Measurements from ENCODE around the gene SLC7A1. TPM values are rescaled to one million over a fixed set of nuclear protein-coding genes. Genes with fewer than 3 reads are reported as not detected.

The SLC7A1 gene
- total RNA-seq, 1 donor from 2014 or later: 85.0 TPM

DNA sequence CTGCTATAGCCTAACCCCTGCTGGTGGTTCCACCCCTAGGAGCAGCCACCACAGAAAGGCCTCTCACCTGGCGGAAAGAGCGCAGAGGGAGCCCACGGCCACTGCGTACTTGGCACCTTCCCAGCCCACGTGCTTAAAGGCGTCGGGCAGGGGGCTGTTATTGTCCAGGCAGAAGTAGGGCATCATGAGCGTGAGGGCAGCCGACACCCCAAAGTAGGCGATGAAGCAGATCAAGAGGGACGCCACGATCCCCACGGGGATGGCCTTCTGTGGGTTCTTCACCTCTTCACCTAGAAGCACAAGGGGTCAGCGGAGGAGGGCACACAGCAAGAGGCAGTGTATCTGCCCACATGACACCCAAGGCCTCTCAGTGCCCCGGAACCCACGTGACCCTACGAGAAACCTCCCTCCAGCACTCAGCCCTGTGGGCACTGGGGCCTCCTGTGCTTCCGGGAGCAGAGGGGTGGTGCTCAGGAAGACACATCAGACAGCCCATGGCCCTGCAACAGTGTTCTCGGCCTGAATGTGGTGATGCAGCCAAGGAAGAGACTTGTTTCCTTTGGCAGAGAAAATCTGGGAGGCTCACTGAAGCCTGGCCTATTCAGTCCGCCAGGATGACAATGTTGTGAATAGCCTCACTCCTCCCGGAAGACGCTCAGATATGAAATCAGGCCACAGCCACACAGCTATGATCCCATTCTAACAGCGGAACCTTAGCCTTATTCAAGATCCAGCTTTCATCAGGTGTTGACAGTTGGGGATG lies 72.1 kb downstream of the SLC7A1 start:
- ATAC-seq (ENCODE audit: low read depth) (no peak), DNase-seq (no peak)
- Mint-ChIP-seq H3K27me3 (no peaks in the 10 kb centered on the region), H3K9me3 (no peaks in the 10 kb centered on the region), H3K36me3 (ENCODE audit: low read depth) (peaks cover 87% of the 10 kb centered on the region), H3K27ac (no peak overlapping the region), H3K4me3 (no peak overlapping the region), H3K4me1 (no peaks in the 10 kb centered on the region)
- TF ChIP-seq, protein P1, sequence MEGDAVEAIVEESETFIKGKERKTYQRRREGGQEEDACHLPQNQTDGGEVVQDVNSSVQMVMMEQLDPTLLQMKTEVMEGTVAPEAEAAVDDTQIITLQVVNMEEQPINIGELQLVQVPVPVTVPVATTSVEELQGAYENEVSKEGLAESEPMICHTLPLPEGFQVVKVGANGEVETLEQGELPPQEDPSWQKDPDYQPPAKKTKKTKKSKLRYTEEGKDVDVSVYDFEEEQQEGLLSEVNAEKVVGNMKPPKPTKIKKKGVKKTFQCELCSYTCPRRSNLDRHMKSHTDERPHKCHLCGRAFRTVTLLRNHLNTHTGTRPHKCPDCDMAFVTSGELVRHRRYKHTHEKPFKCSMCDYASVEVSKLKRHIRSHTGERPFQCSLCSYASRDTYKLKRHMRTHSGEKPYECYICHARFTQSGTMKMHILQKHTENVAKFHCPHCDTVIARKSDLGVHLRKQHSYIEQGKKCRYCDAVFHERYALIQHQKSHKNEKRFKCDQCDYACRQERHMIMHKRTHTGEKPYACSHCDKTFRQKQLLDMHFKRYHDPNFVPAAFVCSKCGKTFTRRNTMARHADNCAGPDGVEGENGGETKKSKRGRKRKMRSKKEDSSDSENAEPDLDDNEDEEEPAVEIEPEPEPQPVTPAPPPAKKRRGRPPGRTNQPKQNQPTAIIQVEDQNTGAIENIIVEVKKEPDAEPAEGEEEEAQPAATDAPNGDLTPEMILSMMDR (IDR thresholded peaks at IDR 0.05): no peak
- POLR2A ChIA-PET: no interaction called here
- intact Hi-C loops (cut with micrococcal nuclease): no loop called here
- CTCF ChIA-PET: no interaction called here

DNA sequence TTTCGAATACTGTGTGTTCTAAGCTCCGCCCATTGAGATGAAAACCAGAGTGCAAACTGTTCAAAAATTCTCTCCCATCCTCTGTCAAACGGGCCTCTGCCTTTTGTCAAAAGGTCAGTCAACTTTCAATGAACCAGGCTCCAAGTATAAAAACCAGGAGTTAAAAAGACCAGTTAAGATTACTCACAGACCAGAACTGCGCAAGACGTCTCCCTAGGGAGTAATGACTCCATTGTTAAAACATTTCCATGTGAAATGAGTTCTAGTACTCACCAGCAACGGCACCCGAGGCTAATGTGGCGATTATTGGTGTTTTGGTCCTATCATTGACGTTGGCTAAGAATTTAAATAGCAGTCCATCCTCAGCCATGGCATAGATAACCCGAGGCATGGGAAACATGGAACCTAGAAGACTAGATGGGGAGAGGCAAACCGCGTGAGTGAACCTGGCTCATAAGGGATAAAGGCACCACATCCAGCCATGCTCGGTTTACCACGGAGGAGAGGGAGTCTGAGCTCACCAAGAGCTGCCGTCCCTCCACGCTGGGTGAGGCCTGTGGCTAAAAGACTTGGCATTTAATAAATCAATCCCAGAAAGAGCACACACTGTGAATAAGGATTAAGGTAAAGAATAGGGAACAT lies 73.3 kb downstream of the SLC7A1 start:
- Mint-ChIP-seq H3K27me3 (no peaks in the 10 kb centered on the region), H3K4me3 (no peak overlapping the region), H3K27ac (no peak overlapping the region), H3K9me3 (no peaks in the 10 kb centered on the region), H3K4me1 (no peaks in the 10 kb centered on the region), H3K36me3 (ENCODE audit: low read depth) (peaks cover 87% of the 10 kb centered on the region)
- TF ChIP-seq, protein P1 (IDR thresholded peaks at IDR 0.05): no peak
- ChIA-PET CTCF (interaction anchor here (0.6 kb wide), 1 partner anchor 9 kb away, joined by 3 read pairs; no protein-coding TSS in a partner anchor), POLR2A (no interaction called here)
- intact Hi-C loops (cut with micrococcal nuclease): no loop called here
- DNase-seq: no peak
- no peak for ATAC-seq (ENCODE audit: low read depth)

DNA sequence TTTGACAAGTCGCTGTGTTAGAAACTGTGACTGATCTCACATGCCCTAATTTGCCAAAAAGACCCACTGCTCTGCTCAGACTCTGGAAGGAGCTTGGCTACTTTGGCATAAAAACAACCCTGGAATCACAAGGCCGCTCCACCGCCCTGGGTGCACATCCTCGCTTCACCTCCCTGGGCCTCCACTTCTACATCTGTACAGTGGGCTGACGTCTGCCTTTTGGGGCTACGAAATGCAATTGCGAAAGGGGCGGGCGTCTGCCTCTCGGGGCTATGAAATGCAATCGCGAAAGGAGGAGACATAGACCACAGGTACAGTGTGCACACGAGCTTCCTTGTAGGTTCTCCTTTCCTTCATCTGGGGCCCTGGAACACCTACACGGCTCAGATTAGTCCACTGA lies 74.2 kb downstream of the SLC7A1 start:
- no peak for ATAC-seq (ENCODE audit: low read depth)
- no peak overlapping the region for H3K27ac Mint-ChIP-seq
- H3K4me1 Mint-ChIP-seq: no peaks in the 10 kb centered on the region
- TF ChIP-seq, protein P1 (IDR thresholded peaks at IDR 0.05): no peak
- POLR2A ChIA-PET: no interaction called here
- intact Hi-C loops (cut with micrococcal nuclease): no loop called here
- H3K36me3 Mint-ChIP-seq (ENCODE audit: low read depth): peaks cover 87% of the 10 kb centered on the region
- no peaks in the 10 kb centered on the region for H3K9me3 Mint-ChIP-seq
- no peaks in the 10 kb centered on the region for H3K27me3 Mint-ChIP-seq
- no peak overlapping the region for H3K4me3 Mint-ChIP-seq
- CTCF ChIA-PET: interaction anchor here (0.6 kb wide), 1 partner anchor 10 kb away, joined by 3 read pairs; no protein-coding TSS in a partner anchor
- no peak for DNase-seq

DNA sequence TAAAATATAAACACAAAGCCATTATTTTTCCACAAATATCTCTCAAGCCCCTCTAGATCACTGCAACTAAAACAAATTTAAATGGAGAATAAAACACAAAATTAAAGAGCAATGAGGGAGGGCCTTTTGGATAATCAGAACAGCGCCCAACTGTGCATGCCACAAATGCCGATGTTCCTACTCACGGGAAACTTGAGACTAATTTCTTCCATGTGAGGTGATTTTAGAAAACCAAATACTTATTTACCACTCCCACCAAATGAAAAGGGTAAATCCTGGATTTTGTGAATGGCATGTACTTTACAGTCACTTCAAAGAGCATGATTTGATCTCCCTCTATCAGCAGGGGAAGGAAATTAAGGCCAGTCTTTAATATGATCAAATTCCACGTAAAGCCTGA lies 74.8 kb downstream of the SLC7A1 start:
- CTCF ChIA-PET: interaction anchor here (4.2 kb wide), 1 partner anchor 12 kb away, joined by 18 read pairs; no protein-coding TSS in a partner anchor
- POLR2A ChIA-PET: no interaction called here
- H3K4me1 Mint-ChIP-seq: no peaks in the 10 kb centered on the region
- TF ChIP-seq, protein P1 (IDR thresholded peaks at IDR 0.05): no peak
- H3K9me3 Mint-ChIP-seq: no peaks in the 10 kb centered on the region
- no peaks in the 10 kb centered on the region for H3K27me3 Mint-ChIP-seq
- H3K36me3 Mint-ChIP-seq (ENCODE audit: low read depth): peaks cover 91% of the 10 kb centered on the region
- no peak overlapping the region for H3K27ac Mint-ChIP-seq
- ATAC-seq (ENCODE audit: low read depth) (no peak), DNase-seq (no peak)
- H3K4me3 Mint-ChIP-seq: no peak overlapping the region
- intact Hi-C loops (cut with micrococcal nuclease): no loop called here

DNA sequence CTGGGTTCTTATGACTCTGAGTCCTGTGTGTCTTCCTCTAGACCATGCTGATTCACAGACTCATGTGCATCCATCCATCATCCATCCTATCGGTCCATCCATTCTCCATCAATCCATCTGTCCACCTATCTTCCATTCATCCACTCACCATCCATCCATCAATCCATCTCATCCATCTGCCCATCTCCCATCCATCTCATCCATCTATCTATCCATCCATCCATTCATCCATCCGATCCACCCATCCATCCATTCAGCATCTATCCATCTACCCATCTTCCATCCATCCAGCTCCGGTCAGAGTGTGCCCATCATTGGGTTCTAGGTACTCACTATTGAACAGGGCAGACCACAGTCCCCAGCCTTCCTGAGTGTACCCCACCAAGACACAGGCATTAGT lies 75.6 kb downstream of the SLC7A1 start:
- DNase-seq (no peak), ATAC-seq (ENCODE audit: low read depth) (no peak)
- Mint-ChIP-seq H3K27me3 (no peaks in the 10 kb centered on the region), H3K4me3 (no peak overlapping the region), H3K36me3 (ENCODE audit: low read depth) (peaks cover 89% of the 10 kb centered on the region), H3K9me3 (no peaks in the 10 kb centered on the region), H3K27ac (no peak overlapping the region), H3K4me1 (no peaks in the 10 kb centered on the region)
- POLR2A ChIA-PET: no interaction called here
- intact Hi-C loops (cut with micrococcal nuclease): no loop called here
- TF ChIP-seq, protein P1 (IDR thresholded peaks at IDR 0.05): no peak
- CTCF ChIA-PET: interaction anchor here (4.2 kb wide), 1 partner anchor 11 kb away, joined by 18 read pairs; no protein-coding TSS in a partner anchor

All from activated B cell treated with CpG ODN at 0.5 μM for 24 hours (primary cell).